ENCODE data around the gene UPK3BL1.
"Not testable (repeated sequence)": the region's sequence is repeated elsewhere in the genome, so short reads cannot be mapped to it uniquely, and the experiment has no call there.

UPK3BL1 gene, protein sequence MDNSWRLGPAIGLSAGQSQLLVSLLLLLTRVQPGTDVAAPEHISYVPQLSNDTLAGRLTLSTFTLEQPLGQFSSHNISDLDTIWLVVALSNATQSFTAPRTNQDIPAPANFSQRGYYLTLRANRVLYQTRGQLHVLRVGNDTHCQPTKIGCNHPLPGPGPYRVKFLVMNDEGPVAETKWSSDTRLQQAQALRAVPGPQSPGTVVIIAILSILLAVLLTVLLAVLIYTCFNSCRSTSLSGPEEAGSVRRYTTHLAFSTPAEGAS
- total RNA-seq: 0 reads per million in 2 donors

DNA sequence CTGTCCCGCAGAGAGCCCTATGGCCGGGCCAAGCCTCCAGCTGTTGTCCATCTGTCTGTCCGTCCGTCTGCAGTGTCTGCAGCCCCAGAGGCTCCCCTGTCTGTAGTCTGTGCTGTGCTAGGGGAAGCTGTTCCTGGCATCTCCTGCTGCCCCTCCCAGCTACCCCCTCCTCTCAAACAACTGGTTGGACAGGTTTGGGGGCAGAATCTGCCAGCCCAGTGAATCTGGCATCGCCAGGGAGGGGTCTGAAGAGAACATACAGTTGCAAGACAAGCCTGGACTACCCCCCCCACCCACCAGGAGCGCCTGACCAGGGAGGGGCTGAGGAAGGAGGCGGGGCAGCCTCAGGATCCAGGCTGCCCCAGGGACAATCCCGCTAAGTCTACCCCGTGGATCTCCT is at the start of gene UPK3BL1:
Gene UPK3BL1, minus strand, starts transcription at position 101 of the 400 bp plus-strand sequence. Its CDS starts 50 bp downstream, at position 51.
- not testable (repeated sequence) for DNase-seq

DNA sequence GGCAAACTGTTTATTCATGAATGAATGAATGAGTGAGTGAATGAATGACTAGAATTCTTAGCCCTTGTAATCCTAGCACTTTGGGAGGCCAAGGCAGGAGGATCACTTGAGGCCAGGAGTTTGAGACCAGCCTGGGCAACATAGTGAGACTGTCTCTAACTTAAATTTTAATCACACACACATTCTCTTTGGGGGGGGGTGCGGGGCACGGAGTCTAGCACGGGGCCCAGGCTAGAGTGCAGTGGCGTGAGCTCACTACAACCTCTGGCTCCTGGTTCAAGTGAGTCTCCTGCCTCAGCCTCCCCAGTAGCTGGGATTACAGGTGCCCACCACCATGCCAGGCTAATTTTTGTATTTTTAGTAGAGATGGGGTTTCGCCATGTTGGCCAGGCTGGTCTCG is 48.0 kb upstream of the UPK3BL1 start:
- not testable (repeated sequence) for DNase-seq

DNA sequence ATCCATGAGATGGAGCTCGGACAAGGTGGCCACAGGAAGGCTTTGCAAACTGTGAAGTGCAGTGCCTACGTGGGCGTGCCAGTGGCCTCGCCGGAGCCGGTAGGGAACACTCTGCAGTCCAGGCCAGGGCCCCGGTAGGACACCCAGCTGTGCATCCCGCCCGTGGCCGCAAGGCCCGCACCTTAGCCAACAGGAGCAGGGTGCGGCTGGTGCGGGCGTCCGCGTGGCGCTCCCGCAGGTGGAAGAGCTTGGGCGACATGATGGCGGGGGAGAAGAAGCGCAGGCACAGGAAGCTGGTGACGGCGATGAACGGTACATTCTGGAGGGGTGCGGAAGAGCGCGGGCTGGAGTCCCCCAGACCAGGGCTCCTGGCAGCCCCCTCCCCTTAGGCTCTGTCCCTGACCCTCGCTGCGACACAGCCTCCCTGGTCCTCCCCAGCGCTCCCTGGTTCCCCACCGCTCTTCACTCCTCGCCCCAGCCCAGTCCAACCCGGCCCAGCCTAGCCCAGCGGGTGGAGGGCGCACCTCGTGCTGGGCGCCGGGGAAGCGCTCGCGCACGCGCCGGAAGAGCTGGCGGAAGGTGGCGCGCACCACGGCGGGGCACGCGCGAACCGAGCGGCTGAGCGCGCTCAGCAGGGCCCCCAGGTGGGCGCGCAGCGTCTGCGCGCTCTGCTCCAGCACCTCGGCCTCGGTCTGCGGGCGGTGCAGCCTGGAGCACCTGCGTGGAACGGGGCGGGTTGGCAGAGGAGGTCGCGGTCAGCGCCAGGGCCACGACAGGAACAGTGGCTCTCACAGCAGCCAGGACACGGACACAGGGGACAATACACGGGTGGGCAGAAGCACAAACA is 47.1 kb upstream of the UPK3BL1 start:
- peak in 1 of 5 experiments; percentile 29 for DNase-seq

DNA sequence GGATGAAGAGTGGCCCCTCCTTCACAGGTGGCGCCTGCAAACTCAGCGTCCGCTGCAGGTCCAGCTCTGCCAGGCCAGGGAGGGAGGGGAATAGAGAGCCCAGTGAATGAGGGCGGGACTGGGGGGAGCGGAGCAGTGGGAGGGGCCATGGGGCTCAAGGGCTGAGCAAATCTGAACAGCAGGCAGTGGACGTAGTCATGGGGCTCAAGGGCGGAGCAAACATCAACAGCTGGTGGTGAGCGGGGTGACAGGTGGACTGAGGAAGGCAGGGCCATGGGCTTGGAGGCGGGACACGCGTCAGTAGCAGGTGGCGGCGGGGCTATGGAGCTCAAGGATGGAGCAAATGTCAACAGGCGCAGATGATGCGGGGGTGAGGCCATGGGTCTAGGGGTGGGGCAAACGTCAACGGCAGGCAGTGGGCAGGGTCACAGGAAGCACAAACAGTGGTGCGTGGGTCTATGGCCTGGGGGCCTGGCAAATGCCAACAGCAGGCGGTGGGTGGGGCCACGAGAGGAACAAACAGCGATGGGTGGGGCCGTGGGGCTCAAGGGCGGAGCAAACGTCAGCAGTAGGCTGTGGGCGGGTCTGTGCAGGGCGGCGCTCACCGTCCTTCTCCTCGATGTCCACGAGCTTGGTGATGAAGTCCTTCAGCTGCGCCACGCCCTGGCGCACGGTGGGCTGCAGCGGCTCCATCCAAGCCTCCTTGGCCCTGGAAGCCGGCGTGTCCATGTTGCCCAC is 45.9 kb upstream of the UPK3BL1 start:
- DNase-seq: not testable (repeated sequence)

DNA sequence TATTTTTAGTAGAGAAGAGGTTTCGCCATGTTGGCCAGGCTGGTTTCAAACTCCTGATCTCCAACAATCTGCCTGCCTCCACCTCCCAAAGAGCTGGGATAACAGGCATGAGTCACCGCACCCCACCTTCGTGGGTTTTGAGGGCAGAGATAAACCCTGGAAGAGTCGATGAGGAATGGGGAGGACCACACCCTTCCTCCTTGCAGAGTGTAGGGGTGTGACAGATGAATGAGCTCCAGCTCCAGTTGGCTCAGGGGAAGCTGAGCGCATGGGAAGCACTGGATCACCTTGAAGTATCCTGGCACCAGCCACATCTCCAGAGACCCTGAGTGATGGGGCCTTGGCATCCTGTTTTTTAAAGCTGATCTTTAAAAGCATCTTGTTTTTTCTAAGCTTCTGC is 40.0 kb upstream of the UPK3BL1 start:
- not testable (repeated sequence) for DNase-seq

DNA sequence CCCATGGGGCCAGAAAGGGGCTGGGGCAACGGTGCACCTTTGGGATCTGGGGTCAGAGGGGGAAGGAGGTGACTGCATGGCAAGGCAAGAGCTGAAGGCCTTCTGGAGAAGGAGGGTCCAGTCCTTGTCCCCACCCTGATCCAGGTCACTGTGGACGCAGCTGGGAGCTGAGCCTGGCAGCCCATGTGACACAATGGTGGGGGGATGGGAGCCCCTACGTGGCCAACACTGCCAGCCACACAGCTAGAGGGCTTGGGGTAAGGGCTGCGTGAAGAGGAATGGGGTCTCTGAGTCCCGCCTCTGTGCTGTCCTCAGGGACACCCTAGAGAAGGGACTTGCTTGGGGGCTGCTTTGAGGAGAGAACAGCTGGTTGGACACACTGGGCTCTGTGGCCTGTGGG is 38.2 kb upstream of the UPK3BL1 start:
- DNase-seq: not testable (repeated sequence)

DNA sequence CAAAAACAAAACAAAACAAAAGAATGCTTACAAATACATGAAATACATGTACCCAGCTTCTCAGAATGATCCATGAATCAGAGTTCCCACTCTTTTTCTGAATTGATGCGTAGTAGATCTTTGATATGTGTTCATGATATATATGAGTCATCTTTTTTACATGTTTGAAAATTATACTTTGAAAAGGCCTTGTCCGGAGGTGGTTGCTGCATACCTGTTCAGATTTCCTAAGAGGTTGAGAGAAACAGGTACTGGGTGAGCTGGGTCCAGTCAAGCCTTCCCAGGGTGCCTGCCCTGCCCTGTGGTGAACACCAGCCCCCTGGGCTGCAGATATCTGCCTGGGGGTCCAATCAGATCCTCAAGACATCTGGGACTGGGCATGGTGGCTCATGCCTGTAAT is 33.0 kb upstream of the UPK3BL1 start:
- DNase-seq: not testable (repeated sequence)

DNA sequence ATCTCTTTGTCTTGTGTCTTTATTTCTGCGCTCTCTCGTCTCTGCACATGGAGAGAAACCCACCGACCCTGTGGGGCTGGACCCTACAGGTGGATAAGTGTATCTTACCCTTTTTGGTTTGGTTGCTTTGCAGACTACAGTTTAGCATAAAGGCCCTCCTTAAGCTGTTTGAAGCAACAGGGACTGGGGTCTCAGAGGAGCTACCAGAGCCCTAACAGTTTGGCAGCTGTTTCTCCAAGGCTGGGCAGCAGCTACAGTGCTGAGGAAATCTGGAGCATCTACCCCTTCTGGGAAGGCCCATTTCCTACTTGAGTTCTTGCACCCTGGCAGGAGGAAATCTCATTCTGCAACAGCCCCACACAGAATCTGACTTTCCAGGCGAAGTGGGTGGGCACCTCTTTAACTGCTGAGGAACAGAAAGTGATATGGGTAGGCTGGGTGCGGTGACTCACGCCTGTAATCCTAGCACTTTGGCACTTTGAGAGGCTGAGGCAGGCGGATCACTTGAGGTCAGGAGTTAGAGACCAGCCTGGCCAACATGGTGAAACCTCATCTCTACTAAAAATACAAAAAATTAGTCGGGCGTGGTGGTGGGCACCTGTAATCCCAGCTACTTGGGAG is 31.0 kb upstream of the UPK3BL1 start:
- not testable (repeated sequence) for DNase-seq

DNA sequence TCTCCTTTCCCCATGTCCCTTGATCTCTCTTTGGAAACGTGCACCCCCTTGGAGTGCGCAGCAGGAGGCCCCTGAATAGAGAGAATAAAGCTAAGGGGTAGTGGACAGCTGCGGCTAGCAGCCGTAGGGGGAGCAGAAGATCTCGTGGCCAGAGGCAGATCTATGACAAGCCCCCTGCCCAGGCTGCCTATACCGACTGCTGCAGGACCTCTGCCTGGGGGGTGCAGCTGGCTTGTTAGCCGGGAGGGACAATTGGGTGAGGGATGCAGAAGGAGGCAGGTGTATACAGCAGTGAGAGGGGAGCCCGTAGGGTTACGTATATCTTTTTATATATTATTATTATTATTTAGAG is 29.3 kb upstream of the UPK3BL1 start:
- not testable (repeated sequence) for DNase-seq

DNA sequence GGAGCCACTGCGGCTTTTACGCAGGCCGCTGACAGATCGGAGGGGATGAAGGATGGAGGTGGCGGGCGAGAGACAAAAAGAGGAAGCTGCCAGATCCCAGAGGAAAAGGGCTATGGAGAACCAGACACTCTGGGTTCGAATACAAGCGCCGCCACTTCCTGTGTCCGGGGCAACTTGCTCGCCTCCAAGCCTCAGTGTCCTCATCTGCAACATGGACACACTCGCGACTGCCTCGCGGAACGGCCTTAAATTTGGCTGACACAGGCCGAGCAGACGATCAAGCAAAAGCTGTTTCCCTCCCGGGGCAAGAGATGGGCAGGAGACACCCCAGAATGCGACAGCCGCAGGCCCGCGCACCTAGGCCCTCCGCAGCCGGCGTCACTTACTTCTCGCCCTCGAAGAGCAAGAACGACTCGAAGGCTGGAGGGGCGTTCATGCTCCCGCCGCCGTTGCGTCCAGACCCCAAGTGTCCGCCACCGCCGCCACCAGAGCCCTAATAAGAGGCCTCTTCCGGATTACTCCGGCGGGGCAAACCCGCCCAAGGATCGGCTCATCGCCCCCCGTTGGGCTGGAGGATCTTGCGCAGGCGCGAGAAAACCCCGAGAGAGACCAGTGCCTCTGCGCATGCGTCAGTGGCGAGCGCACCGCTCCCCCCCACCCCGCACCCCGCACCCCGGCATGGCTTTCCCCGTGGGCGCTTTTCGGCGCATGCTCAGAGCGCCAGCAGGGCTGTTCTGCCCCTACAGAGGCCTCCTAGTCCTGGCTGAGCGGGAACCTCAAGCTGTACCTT is 28.8 kb upstream of the UPK3BL1 start, which contains the start of gene POLR2J2:
Gene POLR2J2, minus strand, starts transcription at position 498 of the 790 bp plus-strand sequence. Its CDS starts 62 bp downstream, at position 436.
- peak in 1 of 5 experiments; percentile 84 for DNase-seq

DNA sequence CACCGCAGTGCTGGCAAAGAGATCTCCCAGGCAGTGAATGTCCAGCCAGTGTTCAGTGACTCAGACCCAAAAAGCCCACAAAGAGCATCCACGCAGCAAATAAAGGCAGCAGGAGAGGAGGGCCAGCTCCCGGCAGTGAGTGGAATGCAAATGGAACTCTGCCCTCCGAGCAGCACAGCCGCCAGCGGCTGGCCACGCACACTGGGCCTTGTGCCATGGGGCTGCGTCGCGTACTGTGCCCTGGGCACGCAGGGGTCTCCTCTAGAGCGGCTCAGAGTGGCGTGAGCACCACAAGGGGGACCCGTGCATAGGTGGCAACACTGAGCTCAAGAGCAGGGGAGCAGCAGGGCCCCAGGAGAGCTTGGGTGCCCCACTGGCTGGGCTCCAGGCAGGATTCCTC is 24.9 kb upstream of the UPK3BL1 start:
- not testable (repeated sequence) for DNase-seq

DNA sequence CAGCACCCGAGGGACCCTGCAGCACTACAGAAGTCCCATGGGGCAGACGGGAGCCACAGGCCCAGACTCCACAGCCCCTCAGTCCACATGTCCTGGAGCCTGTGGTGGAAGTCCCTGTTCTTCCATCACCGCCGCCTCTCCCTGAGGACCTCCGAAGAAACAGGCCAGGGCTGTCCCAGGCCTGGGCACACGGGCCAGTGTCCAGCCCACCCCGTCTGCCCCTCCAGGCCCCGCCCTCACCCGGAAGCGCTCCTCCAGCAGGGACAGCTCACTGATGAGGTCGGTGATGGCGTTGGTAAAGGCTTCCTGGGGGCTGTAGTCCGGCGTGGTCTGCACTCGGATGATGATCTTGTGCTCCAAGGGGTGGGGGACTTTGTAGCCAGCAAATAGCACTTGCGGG is 24.3 kb upstream of the UPK3BL1 start:
- DNase-seq: not testable (repeated sequence)

DNA sequence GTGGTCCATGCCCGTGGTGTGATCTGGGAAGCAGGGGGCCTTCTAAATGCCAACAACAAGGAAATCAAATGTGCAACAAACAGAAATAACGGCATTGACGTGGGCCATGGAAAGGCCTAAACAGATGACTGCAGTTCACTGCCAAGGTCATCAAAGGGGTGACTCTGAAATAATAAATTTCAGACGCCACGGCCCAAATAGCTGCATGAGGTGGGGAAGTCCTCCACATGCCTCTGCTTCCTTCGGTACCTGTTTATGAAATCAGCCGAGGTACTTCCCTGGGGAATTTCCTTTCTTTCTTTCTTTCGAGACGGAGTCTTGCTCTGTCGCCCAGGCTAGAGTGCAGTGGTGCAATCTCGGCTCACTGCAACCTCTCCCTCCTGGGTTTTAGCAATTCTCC is 22.2 kb upstream of the UPK3BL1 start:
- DNase-seq: not testable (repeated sequence)

DNA sequence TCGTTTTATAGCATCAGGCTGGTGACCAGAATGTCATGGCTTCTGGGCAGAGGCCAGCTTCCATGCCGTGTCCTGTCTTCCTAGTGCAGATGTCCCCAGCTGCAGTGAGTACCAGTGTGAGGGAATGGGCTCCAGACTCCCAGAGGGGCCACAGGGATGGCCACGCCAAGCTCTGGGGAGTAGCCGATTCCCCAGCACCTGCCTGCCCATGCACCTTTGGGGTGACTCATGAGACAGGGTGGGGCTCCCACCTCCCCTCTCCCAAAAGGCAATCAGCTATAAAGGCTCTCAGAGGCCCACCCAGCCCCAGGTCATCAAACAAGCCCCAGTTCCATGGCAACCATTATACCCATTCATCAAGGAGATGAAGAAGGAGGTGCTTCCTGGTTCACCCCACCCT is 7.3 kb upstream of the UPK3BL1 start, which contains the start of gene SPDYE2B:
Gene SPDYE2B, plus strand, starts transcription at position 396 of the 400 bp plus-strand sequence. CDS start 2,030 bp downstream, outside the sequence.
- DNase-seq: not testable (repeated sequence)

DNA sequence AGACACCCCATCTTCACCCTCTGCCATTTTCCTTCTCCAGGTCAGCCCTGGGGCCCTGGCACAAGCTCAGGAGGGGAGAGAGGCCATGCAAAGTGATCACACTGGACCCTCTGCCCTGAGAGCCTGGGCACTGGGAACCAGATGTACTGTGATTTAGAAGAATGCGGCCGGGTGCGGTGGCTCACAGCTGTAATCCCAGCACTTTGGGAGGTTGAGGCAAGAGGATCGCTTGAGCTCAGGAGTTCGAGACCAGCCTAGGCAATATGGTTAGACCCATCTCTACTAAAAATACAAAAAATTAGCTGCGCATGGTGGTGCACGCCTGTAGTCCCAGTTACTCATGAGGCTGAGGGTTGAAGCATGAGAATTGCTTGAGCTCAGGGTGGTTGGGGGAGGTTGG is 5.2 kb upstream of the UPK3BL1 start:
- DNase-seq: not testable (repeated sequence)

DNA sequence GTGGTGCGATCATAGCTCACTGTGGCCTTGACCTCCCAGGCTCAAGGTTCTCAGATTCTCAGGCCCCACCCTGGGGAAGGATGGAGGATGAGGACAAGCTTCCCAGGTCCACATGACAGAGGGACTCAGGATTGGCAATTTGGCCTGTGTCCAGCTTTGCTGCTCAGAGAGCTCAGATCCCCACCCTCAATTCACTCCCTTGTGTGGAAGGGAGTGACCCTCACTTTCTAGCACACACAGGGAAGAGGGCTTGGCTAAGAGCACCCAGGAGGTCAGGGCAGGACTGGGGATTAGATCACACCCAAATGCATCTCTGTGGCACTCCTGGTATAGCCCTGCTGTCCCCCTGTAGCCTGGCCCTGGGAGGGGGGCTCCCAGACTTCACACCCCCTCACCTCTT is 813 bp upstream of the UPK3BL1 start:
- DNase-seq: not testable (repeated sequence)

DNA sequence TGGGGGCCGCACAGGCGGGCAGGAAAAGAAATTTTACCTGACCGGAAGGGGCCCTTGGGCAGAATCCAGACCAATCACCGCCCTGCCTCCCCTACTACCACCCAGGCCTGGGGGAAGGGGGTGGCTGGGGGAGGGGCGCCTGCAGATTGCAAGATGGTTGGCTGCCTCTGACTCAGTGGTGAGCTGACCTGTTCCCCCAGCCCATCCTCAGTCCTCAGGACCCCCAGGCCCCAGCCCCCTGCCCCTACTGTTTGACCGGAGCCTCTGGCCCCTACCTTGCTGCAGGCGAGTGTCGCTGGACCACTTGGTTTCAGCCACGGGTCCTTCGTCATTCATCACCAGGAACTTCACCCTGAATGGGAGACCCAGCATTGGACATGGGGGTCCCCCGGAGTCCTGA is 3.7 kb downstream of the UPK3BL1 start:
- DNase-seq: not testable (repeated sequence)

DNA sequence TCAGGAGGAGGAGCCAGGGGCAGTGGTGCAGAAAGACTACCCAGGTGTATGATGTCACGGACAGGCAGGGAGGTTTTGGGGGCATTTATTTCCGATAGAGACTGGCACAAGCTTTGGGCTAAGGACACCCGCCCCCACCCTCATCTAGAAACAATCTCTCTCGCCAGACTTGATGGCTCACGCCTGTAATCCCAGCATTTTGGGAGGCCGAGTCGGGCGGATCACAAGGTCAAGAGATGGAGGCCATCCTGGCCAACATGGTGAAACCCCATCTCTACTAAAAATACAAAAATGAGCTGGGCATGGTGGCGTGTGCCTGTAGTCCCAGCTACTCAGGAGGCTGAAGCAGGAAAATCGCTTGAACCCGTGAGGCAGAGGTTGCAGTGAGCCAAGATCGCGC is 5.6 kb downstream of the UPK3BL1 start:
- not testable (repeated sequence) for DNase-seq

DNA sequence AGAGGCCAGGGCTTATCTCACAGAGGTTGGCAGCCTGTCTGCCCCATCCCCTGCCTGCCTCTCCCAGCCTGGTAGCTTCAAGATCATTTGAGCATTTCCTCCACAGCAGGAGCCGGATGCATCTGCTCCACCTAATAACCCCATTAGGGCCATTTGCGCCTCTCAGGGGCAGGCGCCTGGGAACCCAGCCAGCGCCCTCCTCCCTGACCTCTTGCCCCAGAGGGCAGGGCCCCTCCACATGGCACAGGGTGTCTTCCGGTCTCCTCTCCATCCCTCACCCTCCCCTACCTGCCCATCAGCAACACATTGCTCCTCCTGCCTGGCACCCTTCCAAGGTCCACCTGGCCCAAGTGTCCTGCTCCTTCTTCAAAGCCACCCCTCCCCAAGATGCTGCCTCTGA is 7.2 kb downstream of the UPK3BL1 start:
- not testable (repeated sequence) for DNase-seq

DNA sequence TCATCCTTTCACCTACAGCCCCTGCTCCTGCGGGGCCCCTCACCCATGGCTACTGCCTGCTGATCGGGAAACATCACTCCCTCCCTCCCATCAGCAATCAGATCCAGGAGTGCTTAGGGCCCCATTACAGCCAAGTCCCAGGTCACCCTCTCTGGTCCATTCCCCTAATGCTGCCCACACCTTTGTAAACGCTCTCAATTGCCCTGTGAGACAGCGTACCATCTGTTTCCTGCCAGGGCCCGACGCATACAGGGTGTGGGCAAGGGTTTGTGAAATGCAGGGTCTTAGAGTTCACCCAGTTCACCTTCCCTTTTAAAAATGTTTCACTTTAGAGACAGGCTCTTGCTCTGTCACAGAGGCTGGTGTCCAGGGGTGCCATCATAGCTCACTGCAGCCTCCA is 8.3 kb downstream of the UPK3BL1 start:
- not testable (repeated sequence) for DNase-seq

DNA sequence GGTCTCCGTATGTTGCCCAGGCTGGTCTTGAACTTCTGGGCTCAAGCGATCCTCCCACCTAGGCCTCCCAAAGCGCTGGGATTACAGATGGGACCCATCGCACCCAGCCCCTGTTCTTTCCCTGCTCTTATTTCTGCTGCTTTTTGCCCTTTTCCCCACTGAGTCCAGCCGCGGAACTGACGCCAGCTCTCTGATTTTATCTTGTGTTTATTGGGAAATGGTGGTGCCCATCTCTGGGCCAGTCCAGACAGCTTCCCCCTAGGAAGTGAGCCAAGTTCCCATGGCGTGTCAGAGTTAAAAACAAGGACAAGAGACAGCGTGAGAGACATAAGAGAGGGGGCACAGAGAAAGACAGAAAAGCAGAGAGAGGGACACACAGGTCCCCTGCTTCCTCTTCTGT is 12.0 kb downstream of the UPK3BL1 start:
- not testable (repeated sequence) for DNase-seq

All from T-helper 2 cell (primary cell).